GM21447 (cell line): Measurements from ENCODE around the gene CMSS1.

Source experiments
- ATAC-seq: cut with Tn5 transposase; IDR thresholded peaks from one replicate; pipeline ENCODE4 v1.9.1; 2021; ENCODE audit not compliant: unreplicated experiment

CMSS1 gene

DNA sequence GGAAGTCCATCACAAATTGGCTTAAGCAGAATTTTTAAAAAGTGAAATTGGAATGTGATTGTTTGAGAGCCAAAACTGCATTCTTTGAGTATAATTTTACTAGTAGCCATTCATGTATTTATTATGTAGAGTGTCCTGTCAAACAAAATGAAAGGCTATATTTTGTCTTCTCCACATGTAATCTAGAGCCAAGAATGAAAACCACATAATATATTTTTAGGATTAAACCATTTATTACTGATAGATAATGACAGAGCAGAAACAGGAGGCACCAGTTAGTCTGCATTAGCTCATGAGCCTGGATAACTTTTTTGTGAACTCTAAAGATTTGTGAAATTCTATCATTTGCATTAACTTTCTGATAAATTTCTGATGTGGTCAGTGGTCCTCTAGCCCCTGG, 166.5 kb downstream of the CMSS1 start:
- no peak for ATAC-seq

DNA sequence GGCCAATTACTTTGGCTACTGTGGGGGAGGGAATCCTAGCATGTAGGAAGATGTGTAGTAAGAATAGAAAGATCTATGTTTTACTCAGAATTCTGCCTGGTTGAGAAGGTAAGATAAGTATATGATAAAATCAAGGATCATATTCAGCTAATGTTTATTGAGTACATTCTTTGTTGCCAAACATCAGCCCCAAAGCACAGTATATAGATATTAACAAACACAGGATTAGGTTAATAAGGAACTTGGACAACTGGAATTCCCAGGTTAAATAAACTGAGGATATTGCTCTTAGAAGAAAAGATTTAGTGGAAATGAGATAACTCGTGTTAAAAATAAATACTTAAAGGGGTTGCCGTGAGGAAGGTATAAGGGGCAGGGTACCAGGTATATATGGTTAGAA, 167.0 kb downstream of the CMSS1 start:
- no peak for ATAC-seq

DNA sequence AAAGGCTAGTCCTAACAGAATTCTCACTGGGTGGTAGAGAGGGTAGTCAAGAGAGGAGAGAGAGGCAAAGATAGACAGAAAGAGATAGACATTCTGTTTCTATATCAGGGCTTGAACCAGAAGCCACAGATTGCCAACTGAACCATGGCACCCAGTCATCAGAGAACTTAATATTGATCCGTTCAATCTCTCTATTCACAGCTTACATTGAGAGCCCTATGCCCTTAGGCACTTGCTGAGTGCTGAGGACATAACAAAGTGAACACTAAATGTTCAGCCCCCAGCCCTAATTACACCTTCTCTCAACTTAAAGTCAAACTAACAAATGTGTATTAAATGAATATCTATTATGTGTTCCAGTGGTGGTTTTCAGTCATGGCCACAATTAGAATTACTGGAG, 172.5 kb downstream of the CMSS1 start:
- no peak for ATAC-seq

DNA sequence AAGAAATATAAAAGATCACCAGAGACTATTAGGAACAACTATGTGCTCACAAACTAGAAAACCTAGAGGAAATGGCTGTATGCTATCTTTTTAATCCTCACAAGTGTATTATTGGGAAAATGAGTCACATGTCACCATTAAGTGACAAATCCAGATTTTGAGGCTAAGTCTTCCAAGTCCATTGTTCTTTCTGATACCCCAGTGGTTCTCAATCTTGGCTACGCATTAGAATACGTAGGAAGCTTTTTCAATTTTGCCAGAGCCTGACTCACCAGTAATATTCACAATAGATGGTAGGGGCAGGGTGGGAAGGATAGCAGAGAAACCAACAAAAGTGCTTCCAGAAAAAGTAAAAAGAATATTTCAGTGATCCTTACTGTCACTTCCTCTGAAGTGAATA, 179.6 kb downstream of the CMSS1 start:
- no peak for ATAC-seq

DNA sequence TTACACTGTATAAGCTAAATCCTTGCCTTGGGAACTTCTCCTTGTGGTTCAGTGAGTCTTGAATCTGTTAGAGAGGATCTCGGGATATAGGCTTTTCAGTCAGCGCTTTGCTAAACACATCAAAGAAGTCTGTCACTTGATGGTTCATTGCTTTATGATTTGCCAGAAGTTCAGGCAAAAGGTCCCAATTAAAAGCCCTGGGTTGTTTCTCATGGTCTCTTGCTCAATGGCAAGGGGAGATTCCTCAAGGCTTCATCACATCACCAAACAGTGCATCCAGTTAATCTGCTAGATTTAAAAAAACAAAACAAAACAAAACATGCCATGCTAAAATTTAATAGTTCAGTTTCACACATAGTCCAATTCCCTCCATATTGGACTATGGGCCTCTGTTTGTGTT, 181.9 kb downstream of the CMSS1 start:
- ATAC-seq = no peak

DNA sequence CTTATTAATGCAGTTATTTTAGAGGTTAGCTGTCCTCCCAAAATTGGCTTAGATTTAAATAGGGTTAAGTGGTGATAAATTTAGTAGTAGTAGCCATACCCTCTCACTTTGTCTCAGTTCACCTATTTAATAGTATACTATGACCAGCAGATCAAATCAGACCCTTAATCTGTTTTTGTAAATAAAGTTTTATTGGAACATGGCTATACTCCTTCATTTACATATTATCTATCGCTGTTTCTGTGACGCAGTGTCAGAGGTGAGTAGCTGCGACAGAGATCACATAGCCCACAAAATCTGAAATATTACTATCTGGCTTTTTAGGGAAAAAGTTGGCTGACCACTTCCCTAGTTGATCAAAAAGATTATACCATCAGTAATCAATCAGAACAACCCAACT, 183.4 kb downstream of the CMSS1 start:
- ATAC-seq = no peak

DNA sequence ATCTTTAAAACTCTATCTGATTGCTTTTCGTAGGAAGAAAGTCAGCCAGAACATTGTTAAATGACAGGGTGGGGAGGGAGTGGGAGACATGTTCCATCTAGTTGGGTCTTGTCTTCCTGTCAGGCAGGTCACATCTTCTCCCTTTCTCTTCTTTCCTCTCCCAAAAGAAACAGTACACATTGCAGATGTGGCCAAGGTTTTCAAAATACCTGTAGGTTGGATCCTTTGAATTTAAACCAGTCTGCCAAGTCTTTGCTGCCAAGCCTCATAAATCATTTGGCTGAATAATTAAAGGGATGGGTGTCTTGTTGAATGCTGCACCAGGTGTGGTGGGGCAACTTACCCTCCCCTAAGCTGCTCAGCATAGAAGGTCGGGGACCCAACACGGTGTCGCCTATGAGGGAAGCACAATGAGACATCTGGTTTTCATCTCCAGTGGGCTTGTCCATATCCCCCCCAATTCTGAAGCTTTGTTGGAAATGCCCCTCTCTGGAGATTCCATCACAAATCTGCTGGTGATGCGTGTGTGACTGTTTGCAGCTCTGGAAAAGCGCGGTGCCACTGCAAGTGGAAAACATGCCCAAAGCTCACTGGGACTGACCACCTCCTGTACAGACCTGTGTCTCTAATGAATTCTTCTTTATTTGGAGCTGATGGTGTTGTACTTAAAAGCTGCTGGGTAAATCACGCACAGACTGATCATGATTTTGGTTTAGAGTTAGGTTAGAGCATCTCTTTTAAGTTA, 184.0 kb downstream of the CMSS1 start:
- no peak for ATAC-seq

DNA sequence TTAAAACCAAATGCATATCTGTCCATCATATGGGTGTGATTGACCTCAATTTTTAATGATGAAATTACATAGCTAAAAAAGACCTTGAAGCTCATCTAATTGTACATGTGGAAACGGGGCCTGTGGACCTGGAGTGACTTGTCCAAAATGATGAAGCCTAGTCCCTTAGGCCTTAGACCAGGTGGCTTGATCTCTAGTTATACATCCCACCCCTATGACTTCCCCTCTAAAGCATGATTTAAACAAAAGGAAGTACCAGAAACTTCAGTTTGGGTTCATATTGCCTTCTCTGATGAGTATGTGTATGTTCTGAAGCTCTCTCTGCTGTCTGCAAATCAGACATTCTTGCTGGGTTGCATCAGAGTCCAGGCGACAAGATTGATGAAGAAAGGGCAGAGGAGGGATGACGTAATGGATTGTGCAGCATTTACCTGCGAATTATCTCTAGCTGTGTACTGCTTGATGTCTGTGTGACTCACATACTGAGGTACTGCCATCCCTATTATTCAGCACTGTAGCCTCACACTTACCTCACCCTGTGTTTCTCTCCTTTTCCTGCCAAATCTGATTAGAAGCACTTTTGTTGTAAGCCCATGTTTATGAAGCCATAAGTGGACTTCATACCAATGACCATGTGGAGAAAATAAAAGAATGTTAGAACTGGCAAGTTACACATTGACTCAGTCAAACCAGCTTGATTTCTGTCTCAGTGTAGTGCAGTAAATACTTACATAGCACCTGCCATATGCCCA, 185.1 kb downstream of the CMSS1 start:
- no peak for ATAC-seq

DNA sequence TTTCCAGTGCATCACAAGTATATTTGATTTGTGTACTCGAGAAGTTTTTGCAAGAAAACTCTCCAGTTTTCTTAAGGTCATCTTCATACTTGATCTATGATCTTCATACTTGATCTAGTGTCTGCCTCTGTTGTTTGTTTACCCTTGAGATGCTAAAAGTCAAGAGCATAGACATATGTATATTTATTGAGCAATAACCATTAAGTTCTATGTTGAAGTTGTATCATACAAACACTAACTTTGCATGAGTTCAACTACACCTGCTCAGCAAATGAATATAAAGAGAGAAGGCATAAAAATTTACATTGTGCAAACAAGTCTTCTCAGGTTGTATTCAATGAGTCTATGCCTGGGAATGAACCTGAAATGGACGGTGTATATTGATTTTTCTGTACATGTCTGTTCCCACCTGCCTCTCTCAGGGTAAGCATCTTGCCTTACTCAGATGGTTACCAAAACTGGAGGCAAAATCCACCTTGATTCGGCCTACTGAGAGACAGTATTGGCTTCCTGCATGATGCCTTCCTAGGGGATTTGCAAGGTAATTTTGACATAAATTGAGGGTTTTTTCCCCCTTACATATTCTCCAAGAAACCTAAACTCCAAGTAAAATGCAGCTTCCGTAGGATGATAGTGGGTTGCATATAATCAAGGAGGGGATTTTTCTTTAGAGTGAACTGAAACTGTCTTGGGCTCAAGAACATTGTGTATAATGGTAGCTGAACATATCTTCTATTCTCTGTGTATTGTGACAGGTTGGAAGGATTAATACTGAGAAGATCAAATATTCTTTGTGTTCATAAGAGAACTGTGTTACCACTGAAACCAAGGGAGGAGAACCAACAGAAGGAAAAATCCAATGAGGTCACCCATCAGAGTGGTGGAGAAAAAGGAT, 186.2 kb downstream of the CMSS1 start:
- no peak for ATAC-seq

DNA sequence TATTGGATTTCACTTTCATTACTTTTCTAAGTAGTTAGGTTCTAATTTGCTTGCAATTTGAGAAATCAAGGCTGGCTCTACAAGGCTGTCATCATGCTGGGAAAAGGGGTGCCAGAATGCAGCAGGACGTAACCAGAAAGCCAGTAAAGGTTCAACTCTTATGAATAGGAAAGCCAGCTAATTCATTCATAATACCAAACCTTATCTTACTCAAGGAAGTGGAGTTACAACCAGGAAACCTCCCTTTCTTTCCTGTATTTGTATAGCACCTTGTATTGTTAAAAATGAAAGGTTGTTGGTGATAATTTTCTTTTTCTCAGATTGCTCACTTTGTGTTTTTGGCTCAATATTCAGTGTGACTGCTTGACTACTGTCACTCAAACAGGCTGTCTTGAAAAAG, 187.3 kb downstream of the CMSS1 start:
- no peak for ATAC-seq

DNA sequence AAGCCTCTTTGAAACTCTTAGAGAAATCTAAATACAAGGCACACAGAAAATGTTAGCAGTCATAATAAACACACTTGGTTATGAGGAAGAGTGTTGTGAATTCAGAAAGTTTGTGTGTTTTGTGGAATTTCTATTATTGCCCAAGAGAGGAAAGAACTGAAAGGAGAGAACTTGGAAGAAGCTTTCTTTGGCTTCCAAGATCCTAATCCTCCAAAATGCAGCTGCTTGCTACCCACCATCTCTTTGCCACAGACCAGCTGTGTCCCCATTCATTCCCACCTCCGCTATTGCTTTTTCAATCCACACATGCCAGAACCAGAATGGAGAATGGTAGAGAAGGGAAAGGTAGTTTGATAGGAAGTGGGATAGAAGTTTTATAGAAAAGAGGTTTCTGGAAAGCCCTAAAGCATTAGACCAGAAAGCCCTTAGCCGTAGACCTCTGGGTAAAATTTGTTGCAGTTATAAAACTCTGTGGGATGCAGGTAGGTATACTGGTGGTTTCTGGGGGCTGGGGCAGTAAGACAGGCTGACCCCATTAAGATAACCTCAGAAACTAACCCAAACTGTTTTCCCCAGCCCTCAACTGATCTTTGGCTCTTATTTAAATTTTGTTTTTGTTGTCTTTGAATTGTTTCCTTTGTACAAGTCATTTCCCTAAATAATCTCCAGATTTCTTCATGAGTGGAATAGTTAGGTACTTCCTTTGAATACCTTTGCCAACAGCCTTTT, 188.2 kb downstream of the CMSS1 start:
- no peak for ATAC-seq

DNA sequence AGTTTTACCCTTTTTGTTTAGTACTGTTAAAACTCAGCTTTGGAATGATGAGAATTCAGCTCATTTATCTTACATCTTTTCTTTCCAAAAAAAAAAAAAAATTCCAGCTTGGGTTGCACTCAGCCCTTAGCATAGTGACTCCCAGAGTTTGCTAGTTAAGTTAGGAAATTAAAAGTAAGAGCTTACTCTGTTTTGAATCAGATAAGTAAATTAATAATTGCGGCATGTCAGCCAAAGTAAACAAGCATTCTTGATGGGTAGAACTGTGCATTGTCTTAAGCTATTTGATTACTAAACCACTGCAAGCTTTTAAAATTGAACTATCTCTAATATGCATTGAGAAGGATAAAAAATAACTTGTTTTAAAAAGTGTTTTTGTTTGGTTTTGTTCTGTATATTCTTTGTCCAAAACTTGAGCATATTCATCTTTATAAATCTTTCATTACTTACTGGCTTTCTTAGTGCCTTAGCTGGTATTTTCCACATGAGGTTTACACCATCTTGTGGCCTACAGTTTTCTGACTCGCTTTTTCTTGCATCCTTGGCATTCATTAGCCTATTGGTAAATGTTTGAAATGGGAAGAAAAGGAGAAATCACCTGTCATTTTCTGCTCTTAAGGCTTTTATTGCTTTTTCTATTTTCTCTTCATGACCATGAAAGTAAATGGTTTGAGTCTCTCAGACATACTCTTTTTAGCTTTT, 189.1 kb downstream of the CMSS1 start:
- no peak for ATAC-seq

DNA sequence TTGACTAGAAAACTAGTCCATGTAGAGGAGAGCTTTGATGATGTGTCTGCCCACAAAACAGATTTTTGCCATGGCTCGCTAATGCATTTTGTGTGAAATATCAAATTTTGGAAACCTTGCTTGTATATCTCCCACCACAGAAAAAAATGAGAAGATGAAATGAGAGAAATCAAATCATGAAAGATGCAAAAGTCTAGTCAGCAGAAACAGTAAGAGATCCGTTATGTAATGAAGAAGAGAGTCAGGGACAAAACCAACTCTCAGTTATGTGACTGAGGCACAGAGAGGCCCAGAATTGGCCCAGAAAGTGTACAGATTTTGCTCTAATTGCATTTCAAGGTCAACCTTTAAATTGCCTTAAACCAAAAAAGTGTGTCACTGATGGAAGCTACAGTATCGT, 189.7 kb downstream of the CMSS1 start:
- no peak for ATAC-seq

DNA sequence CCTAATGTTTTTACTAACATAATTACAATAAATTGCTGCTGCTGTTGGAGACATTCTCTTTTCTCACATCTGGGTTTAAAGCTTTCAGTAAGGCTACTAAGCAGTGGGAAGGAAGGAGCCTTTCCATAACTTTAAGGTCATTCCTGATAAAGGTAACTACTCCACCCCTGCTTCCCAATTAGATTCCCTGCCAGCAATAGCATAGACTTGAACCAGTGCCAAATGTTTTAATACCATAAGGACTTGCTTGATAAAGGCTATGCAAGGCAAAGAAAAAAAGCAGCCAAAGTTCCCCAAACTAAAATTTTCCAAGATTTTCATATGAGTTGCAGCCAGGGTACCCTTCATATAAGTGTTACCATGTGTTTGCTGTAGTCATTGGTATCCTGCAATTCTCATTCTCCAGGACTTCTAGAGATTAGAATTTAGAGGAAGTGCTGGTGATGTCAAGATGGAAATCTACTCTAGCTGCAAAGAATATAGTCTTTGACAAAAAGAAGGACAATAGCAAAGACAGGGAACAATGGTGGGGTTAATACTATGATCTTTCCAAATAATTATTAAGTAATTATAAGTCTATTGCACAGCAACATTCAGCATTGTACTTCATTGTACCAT, 190.5 kb downstream of the CMSS1 start:
- no peak for ATAC-seq

DNA sequence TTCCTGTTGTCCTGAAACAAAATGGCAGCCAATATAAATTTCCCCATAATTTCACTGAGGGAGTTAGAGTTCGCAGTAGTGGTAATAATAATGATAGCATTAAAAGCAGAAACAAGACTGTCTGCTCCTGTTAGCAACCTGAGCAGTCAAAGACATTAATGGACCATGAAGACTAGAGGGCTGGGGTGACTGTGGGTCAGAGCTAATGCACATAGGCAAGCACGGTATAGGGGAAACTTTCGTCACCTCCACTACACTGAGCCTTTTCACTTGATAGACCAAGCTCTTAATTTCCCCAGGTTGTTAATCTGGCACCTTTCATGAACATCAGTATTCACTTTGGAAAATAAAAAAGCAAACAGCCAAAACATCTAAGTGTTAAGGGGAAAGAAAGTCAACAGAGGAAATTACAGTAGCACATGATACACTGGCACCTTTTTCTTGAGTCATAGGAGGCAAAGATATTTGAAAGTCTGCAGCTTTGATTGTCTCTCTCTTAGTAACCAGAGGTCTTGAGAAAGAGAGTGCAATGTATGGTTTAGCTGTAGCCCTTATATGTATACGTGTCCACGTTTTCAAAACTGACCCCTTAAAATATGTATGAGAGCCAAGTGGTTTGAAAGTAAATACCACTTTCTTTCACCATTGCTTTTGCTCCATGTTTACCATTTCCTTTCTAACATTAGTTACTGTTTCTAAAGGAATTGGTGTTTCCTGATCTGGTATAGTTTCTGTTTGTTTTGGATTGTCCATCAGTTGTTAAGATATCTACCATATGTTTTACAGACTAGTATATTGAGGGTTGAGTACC, 191.8 kb downstream of the CMSS1 start:
- no peak for ATAC-seq

DNA sequence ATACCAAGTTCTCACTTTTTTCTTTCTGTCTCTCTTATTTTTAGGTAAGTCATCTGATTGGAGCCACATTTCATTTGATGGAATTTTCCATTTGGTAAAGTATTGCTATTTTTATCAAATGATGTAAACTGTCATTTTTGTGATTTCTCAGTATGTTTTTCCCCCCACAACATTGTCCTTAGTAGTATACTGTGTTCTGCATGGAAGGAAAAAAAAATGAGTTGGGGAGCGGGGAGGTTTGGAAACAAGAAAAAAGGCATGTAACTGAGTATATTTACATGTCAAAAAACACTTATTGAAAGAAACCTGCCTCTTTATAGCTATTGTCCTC, 192.4 kb downstream of the CMSS1 start:
- ATAC-seq = no peak

DNA sequence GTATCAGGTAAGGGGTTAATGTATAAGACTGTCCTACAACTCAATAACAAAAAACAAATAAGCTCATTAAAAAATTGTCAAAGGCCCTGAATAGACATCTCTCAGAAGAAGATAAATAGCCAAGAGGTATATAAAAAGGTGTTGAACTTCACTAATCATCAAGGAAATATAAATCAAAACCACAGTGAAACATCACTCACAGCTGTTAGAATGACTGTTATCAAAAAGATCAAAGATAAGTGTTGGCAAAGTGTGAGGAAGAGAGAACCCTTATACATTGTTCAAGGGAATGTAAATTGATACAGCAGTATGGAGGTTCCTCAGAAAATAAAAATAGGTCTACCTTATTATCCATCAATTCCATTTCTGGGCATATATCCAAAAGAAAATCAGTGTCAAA, 201.1 kb downstream of the CMSS1 start:
- no peak for ATAC-seq

DNA sequence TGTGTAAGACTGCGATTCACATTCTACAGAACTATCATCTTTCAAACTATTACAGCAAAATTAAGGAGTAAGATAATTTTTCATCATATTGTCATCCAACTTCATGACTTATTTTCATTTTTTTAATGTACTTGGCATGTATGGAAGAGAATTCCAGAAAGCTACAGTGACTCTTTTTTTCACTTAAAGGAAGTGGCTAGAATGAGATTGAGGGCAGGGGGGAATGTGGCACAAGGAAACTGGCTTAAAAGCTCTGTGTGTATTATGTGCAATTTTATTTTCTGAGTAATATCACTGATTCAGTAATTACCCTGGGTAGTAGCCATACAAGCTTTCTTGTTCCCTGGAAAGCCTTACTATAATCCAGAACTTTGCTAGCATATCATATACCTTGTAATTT, 202.1 kb downstream of the CMSS1 start:
- no peak for ATAC-seq

DNA sequence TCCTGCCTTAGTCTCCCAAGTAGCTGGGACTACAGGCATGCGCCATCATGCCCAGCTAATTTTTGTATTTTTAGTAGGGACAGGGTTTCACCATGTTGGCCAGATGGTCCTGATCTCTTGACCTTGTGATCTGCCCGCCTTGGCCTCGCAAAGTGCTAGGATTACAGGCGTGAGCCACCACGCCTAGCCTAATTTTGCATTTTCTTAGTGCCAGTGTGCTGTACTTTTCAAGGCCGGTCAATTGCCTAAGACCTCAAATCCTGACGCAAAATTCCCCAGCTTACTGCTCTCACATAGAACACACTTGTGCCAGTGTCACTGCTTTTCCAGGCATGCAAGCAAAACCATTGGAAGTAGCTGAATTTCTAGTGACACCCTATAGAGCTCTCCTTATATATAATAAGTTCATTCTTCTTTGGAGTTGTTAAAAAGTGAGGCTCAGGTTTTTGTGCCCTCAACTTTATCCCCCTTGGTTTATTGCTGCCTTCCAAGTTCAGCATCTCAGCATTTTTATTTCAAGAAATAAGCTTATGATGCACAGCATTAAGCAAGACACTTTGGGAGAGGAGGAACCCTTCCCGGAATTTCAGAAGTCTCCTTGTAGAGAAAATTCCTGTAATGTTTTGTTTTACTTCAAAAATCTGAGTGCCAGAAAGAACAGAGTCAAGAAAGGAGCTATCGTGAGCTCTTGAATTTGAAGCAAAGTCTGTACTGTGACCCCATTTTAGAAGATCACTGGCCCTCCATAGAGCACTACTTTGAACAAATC, 203.4 kb downstream of the CMSS1 start:
- no peak for ATAC-seq
